G401.6 (cell line): Measurements from ENCODE around the gene ARHGDIB.

Experiments
- FAIRE-seq: peaks from 2 replicates; lab custom pipeline; 2012; peaks lifted over from hg19 to GRCh38; lab: Jason Lieb, UNC

The ARHGDIB gene

GRCh38 chr12:14930299-14930698 is 31.1 kb downstream of the ARHGDIB start:
- no peak for FAIRE-seq

DNA sequence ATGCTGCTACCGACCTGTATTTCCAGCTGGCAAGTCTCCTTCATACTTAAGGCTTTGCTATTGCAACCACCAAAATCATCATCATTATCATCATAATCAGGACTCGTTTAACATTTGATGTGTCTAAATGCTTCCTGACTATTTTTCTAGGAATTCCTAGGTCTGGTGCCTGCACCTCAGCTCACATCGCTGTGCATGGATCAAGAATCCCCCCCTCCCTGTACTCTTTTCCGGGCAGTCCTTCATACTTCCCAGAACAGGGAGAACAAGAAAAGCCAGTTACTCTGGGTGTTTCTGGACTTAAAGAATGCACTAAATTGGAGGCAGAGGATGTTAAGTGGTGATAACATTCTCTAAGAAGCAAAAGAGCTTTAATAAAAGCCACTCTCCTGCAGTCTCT is 32.5 kb downstream of the ARHGDIB start:
- no peak for FAIRE-seq

GRCh38 chr12:14927267-14927666 is 34.1 kb downstream of the ARHGDIB start:
- FAIRE-seq = no peak

- FAIRE-seq = no peak
These were observed 36.9 kb downstream of the ARHGDIB start for GRCh38 chr12:14924541-14924940.

- FAIRE-seq = no peak
These were observed 37.5 kb downstream of the ARHGDIB start for GRCh38 chr12:14923944-14924343.

DNA sequence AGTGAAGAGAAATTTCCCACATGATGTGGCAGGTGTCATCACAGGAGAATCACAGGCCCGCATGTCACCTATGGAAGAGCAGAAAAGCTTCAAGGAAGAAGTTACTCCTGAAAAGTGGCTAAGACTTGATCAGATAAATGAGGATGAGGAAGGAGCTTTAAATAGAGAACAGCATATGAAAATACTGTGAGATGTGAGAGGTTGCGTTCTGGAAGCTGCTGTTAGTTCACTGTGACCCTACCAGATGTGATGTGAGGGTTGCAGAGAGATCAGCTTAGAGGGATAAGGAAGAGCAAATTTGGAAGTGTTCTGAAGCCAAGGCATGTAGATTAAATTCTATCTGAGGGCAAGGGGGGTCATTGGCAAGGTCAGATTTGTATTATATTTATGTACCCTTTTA is 40.2 kb downstream of the ARHGDIB start:
- FAIRE-seq = no peak

GRCh38 chr12:14920475-14921126 is 40.8 kb downstream of the ARHGDIB start:
- FAIRE-seq = no peak

DNA sequence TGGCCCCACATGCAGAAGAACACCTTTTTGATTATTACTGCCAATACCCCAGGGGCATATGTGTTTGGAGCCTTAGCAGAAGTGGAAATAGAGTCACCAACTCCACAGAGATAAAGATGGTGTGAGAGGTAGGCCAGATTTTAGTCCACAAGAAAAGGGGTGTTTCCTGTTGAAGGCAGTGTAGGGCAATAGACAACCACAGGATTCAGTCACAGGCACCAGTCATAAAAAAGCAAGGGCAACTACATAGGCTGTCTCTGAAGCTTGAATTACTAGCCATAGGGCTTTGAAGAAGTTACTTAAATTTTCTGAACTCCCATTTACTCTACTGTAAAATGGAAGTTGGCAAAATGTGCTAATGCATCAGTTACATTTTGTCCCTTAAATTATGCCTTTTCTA is 41.9 kb downstream of the ARHGDIB start:
- no peak for FAIRE-seq

GRCh38 chr12:14915736-14916135 is 45.7 kb downstream of the ARHGDIB start:
- FAIRE-seq = no peak

- no peak for FAIRE-seq
These were observed 48.0 kb downstream of the ARHGDIB start for GRCh38 chr12:14913381-14913781.

- FAIRE-seq = no peak
These were observed 50.3 kb downstream of the ARHGDIB start for GRCh38 chr12:14911131-14911530.

DNA sequence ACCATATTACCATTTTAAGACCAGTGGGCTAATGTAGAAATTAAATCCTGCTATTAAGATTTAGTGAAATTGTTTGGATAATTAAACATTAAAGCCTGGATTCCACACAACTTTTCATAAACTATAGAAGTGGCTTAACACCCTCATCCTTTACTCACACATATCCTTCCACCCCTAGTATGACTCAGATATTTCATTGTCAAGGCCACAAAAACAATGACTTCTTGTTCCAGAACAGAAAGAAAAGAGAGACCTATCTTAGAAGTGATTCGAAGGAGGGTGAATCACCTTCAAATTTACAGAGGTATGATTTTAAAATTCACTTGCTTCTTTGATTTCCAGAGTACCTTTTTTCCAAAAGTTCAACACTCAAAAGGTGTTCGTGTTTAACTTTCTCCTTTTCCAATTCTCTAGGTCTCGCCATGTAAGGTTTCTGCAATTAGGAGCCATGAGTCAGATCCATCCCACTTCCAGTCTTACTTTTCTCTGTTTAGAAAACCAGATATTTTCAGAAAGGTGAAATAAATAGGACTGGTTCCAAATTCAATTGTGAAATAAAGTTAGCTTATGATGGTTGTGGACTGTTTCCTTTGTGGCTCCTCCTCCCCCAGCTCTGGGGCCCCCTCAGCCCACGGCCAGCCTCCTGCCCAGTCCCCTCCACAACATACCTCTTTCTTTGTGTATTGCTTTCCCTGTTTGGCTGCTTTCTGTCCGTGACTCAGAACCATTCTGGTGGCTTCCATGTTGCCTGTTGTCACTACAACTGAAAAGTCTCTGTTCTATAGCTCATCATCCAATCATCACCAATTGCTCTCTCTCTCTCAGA is 51.1 kb downstream of the ARHGDIB start:
- FAIRE-seq = no peak

- FAIRE-seq = no peak
These were observed 53.4 kb downstream of the ARHGDIB start for GRCh38 chr12:14907953-14908352.

GRCh38 chr12:14906114-14906513 is 55.3 kb downstream of the ARHGDIB start:
- FAIRE-seq = no peak

DNA sequence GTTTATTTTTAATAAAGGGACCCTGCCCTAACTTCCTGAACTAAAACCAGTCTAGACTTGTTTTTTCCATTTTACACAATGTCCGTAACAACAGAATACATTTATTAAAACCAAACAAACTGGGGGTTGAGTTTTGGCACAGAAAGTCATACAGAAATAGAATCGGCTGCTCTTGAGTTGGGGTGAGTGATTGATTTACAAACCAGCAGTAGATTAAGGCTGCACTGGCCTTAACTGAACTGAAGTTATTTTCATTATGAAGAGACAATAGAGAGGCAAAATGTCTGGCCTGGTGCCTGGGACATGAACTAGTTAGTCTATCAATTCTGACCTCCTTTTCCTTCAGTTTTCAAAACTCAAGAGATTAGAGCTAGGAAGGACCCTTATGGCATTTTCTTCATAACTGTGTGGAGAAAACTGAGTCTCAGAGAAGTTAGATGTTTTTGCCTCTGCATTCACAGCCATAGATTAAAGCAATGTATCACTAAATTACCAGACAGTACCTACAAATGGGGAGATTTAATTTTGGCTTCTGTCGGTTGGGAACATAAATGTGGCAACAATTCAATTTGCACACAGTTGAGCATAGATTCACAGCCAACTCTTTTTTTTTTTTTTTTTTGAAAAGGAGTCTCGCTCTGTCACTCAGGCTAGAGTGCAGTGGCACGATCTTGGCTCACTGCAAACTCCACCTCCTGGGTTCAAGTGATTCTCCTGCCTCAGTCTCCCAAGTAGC is 56.0 kb downstream of the ARHGDIB start:
- FAIRE-seq = no peak

- FAIRE-seq = no peak
These were observed 56.5 kb downstream of the ARHGDIB start for GRCh38 chr12:14904854-14905253.

DNA sequence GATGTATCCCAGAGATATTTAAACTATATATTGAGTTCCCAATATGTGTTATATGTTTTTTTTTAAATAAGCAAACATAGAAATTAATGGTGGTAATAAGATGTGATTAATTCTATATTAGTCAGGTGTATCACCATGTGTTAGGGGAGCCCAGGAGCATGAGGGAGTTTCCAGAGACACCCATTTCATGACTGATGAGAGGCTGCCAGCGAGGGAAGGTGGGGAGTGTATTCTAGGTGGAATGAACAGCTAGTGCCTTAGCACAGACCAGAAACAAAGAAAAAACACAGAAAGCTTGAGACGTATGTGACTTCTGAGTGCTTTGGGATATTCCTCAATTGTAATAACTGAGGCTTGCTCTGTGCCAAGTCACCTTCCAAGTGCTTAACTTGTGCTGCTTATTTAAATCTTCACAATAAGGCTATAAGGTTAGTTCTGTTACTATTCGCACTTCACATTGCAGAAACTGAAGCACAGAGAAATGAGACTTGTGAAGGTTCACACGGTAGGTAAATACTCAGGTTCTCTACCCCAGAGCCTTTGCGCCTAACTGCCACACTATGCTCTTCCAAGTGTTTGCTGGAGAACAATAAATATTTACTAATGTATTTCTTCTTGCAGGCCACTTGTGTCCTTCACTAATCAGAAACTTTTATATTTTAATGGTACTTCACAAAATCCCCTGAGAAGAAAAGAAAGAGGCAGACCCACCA is 57.9 kb downstream of the ARHGDIB start:
- FAIRE-seq = no peak

- FAIRE-seq = no peak
These were observed 58.9 kb downstream of the ARHGDIB start for GRCh38 chr12:14902465-14902864.

DNA sequence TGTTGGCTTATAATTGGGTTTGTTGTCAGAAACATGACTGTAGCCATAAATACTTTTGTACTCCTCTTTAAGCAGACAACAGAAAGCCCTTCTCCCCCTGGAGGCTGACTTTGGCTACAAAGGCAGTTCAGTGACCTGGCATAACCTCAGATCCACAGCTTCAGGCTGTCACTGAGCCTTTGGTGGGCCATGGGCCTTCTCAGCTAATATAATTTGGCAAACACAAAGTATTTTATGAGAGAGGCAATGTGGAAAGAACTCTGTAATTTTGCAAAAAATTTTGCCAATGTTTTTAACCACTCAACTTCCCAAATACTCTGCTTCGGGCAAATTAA is 60.2 kb downstream of the ARHGDIB start:
- FAIRE-seq = no peak

DNA sequence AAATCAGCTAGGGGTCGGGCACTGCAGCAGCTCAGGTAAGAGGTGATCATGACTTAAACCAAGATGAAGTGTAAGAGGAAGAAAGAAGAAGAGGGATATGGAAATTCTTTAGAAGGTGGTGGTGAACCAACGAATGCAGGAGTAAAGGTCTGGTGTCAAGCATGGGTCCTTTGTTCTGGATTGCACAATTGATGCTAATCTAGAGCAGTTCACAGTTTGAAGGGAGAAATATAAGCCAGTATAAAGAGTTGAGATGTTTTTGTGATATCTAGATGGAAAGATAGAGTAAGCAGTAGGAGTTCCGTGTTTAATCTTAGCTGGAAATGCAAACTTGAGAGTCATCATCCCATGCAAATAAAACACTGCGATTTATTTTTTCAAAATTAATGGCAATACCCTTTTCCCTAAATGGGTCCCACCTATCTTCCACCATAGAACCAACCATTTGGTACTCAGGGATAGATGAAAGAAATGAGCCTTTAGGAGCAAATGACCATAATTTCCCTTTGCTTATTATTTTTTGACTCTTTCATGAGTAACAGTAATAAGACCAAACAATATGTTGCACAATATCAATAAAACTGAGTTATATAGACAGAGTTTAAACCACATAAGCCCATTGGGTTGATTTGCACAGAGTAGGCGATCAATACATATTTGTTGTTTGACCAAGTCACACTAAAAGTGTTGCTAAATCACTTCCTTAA is 60.7 kb downstream of the ARHGDIB start:
- FAIRE-seq = no peak

GRCh38 chr12:14896521-14897169 is 64.8 kb downstream of the ARHGDIB start:
- FAIRE-seq = no peak
